ENCODE measurements around the gene SEMA3F.
A peak's percentile ranks its signal among the peaks of the same experiment; 100 is the strongest.

The SEMA3F gene

DNA sequence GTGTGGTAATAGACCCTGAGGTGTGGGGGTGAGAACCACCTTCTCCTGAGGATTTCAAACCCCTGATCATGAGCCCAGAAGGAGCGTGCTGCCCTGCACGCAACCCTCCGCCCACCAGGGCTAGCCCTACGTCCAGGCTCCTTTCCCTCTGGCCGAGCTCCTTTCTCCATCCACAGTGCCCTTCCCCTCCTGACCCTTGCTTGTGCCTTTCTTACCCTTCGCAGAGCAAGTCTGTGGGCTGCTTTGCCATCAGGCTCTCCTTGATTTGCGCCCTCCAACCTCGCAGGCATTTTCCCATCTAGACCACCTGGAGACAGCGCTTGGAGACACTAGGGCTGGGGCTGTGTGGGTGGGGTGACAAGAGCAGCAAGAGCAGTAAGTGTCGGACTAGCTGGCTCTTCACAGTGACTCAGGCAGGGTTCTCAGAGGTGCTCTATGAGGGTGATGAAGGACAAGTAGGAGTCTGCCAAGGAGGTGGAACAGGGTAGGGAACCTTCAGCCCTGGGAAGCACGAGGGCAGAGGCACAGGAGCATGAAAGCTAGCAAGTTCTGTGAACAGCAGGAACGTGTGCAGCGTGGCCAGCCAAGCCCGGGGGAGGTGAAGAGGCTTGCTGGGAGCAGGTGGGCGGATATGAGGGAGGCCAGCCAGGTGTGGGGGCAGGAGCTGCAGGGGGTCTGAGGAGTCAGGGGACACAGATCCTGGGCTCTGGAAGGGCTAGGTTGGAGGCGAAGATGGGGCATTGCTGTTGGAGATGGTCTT lies 47.4 kb downstream of the SEMA3F start:
- no peak for DNase-seq (ENCODE audit: low read depth in 2 of 2)
- no peak overlapping the region for H3K4me3 ChIP-seq (replicated peaks in 1 of 2; ENCODE audit: low read depth in 2 of 2, low read length in 2 of 2)
- TF ChIP-seq, protein P1, sequence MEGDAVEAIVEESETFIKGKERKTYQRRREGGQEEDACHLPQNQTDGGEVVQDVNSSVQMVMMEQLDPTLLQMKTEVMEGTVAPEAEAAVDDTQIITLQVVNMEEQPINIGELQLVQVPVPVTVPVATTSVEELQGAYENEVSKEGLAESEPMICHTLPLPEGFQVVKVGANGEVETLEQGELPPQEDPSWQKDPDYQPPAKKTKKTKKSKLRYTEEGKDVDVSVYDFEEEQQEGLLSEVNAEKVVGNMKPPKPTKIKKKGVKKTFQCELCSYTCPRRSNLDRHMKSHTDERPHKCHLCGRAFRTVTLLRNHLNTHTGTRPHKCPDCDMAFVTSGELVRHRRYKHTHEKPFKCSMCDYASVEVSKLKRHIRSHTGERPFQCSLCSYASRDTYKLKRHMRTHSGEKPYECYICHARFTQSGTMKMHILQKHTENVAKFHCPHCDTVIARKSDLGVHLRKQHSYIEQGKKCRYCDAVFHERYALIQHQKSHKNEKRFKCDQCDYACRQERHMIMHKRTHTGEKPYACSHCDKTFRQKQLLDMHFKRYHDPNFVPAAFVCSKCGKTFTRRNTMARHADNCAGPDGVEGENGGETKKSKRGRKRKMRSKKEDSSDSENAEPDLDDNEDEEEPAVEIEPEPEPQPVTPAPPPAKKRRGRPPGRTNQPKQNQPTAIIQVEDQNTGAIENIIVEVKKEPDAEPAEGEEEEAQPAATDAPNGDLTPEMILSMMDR (IDR thresholded peaks at IDR 0.05; ENCODE audit: low read depth, low read length): no peak

DNA sequence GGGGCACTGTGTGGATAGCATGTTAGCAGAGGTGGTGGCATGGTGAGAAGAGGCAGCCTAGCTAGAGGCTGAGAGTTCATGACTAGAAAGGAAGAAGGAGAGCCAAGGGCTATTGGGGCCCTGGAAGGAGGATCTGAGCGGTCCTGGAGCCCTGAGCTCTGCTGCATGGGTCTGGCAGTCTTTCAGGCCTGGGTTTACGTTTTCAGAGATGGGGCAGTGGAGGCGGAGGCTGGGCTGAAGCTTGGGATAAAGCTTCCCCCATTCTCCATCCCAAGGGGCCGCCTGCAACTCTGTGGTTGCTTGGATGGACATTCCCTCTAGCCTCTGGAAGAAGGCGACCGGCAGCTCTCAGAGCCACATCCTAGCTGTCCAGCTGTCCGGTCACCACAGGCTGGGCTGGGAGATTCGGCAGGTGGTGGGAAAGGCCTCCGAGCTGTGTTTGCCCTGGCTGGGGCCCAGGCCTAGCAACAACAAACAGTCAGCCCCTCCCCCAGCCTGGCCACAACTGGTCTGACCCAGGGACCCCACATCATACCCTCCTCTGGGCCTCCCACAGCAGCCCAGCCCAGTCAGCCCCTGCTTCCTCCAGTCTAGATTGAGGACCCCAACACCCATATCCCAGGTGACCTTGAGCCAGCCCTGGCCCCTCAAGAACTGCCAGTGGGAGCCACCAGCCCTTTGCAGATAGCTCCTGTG lies 48.1 kb downstream of the SEMA3F start:
- H3K4me3 ChIP-seq (replicated peaks in 1 of 2; ENCODE audit: low read depth in 2 of 2, low read length in 2 of 2): no peak overlapping the region
- DNase-seq (ENCODE audit: low read depth in 2 of 2): no peak
- TF ChIP-seq, protein P1 (IDR thresholded peaks at IDR 0.05; ENCODE audit: low read depth, low read length): no peak

DNA sequence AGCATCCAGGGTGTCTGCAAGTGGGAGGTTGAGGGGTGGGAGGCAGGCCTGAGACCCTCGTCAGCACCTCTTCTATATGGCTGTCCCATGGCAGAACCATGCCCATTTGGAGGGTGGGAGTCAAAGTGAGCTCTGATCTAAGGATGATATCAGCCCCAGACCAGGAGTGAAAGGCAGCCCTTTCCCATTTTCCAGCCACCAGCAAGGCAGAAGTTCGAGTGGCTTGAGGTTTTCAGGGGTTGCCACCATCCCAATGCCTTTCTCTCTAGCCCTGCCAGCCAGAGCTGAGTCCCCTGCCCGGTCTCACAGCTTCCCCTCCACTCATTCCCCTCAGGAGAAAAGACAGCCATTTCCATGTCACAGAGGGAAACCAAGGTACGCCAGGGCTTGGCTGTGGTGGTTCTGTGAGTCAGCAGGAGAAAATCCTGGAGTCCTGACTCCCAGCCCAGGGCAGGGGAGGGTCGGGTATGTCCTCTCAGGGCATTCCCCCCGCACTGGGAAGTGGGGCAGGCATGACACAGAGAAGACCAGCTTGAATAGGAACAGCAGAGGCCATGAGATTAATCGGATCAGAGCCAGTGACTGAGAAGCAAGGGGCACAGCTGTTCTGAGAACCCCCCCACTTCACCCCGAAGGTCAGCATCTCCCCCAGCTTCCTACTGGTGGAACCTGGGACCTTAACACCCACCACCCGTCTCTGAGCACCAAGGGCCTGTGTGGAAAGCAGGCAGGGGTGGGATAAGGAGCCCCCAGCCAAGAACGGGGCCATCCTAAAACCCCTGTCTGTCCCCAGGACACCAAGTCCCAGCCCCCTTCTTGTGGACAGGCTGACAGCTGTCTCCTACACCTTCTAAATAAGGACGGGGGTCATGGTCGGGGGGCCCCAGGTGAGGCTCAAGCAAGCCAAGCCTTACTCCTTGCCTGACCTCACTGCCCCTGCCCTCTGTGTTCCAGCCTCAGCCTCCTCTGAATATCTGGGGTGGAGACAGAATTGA lies 49.0 kb downstream of the SEMA3F start:
- TF ChIP-seq, protein P1 (IDR thresholded peaks at IDR 0.05; ENCODE audit: low read depth, low read length): no peak
- DNase-seq (ENCODE audit: low read depth in 2 of 2): no peak
- H3K4me3 ChIP-seq (replicated peaks in 1 of 2; ENCODE audit: low read depth in 2 of 2, low read length in 2 of 2): no peak overlapping the region

DNA sequence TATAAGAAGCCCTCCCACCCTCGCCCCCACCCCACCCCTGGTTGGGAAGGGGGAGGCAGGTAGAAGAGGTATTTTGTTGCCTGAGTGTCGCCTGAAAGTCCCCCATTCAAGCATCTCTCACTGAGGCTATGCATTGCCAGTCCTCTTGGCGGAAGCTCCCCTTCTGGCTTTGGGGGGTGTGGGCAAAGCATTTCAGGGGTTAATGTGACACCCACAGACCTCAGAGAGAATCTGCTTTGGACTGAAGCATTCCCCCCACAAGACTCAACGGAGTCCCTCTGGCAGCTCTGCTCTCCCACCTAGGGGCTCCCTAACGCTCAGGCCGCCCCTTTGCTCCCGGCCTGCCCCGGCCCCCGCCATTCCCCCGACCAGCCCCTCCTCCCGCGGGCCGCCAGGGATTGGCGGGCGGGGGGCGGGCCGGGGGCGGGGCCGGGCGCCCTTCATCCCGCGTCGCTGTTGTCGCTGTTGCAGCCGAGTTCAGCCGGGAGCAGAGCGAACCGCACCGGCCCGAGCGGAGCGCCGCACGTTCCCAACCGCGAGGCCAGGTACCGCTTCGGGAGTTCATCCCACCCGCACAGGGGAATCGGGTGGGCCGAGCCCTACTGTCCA lies 49.8 kb downstream of the SEMA3F start, which contains the start of gene SLC38A3:
SLC38A3 (plus strand) TSS at position 468 of the 609 bp plus-strand sequence. CDS start 8,929 bp downstream, outside the sequence.
- H3K4me3 ChIP-seq (replicated peaks in 1 of 2; ENCODE audit: low read depth in 2 of 2, low read length in 2 of 2): peak within 1 kb of the TSS in 1 of 2 donors; percentile 28
- DNase-seq (ENCODE audit: low read depth in 2 of 2): no peak
- TF ChIP-seq, protein P1 (IDR thresholded peaks at IDR 0.05; ENCODE audit: low read depth, low read length): no peak

DNA sequence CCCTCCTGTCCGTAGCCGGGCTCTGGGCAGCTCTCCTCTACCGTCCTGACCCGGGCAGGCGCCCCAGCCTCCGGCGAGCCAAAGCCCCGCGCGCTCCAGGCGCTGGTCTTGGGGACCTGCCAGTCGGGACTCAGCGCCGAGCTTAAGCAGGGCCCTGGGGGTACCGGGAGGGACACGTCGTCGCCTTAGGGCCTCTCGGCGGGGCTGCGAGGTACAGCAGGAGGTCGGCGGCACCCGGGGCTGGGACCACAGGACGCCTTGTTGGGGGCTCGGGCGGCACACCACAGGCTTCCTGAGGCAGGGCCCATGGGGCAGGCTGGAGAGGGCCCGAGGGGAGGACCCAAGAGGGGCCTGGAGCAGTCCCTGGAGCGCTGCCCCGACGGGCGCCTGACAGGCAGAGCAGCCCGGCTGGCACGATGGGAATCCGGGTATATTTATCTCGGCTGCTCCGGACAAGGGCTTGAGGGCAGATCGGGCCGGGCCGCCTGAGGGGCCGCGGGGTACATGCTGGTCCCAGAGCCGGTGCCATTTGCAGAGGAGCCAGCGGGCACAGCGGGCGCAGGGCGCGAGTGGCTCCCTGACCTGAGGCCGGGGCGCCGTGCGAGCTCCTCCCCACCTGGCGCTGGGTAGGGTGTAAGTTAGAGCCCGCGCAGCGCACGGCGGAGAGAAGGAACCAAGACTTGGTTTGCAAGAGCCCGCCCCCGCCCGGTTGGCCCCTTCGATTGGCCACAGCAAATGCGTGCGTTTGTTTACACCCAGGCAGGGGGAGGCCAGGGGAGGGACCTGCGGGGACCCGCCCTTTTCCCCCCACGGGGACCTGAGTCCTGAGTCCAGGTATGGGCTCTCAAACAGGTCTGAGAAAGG lies 50.5 kb downstream of the SEMA3F start:
- TF ChIP-seq, protein P1 (IDR thresholded peaks at IDR 0.05; ENCODE audit: low read depth, low read length): no peak
- no peak for DNase-seq (ENCODE audit: low read depth in 2 of 2)
- peak overlapping the region in 1 of 2 donors; percentile 28 for H3K4me3 ChIP-seq (replicated peaks in 1 of 2; ENCODE audit: low read depth in 2 of 2, low read length in 2 of 2)
